NT2/D1 (cell line): Measurements from ENCODE around the gene ARL15.
"Not testable (repeated sequence)": the region's sequence is repeated elsewhere in the genome, so short reads cannot be mapped to it uniquely, and the experiment has no call there.

Source experiments
- DNase-seq: peaks from one replicate; pipeline ENCODE4 v3.0.0-alpha.2; 2011; ENCODE audit warnings: low read depth, low spot score
- H3K27me3 ChIP-seq: 2 replicates; pipeline ENCODE4 v1.6.0; 2011; ENCODE audit warnings: mild to moderate bottlenecking; ENCODE audit not compliant: insufficient read length, insufficient read depth
- H3K36me3 ChIP-seq: 2 replicates; pipeline ENCODE4 v1.6.1; 2011; ENCODE audit warnings: mild to moderate bottlenecking, low read length, mixed read lengths; ENCODE audit not compliant: insufficient read depth, insufficient read length
- H3K4me1 ChIP-seq: 2 replicates; pipeline ENCODE4 v1.5.1; 2011; ENCODE audit not compliant: insufficient read depth, insufficient read length
- H3K4me3 ChIP-seq: 2 replicates; pipeline ENCODE4 v1.5.1; 2011; ENCODE audit warnings: low read depth; ENCODE audit not compliant: insufficient read length
- H3K9ac ChIP-seq: 2 replicates; pipeline ENCODE4 v1.6.0; 2011; ENCODE audit warnings: low read depth; ENCODE audit not compliant: insufficient read length
- H3K9me3 ChIP-seq: 2 replicates; pipeline ENCODE4 v1.5.1; 2011; ENCODE audit warnings: mild to moderate bottlenecking, low read length; ENCODE audit not compliant: insufficient read depth
- SUZ12 ChIP-seq: IDR thresholded peaks from 2 replicates; pipeline ENCODE4 v1.6.1; 2011; ENCODE audit not compliant: insufficient read length, insufficient read depth; ENCODE audit errors: extremely low read depth
- YY1 ChIP-seq: IDR thresholded peaks from 2 replicates; pipeline ENCODE4 v1.6.1; 2011; ENCODE audit not compliant: insufficient read length, insufficient read depth
- ZNF274 ChIP-seq: IDR thresholded peaks from 2 replicates; pipeline ENCODE4 v1.6.1; 2011; ENCODE audit warnings: mild to moderate bottlenecking, low read depth, low read length

Gene ARL15

GRCh38 chr5:53874409-53874808 lies 436.0 kb downstream of the ARL15 start:
- no peak for DNase-seq

GRCh38 chr5:53873235-53873634 lies 437.1 kb downstream of the ARL15 start:
- Histone ChIP-seq H3K9me3 (peaks cover 13% of the 10 kb centered on the region; the same call in 1 of the 2 replicates), H3K27me3 (no peaks in the 10 kb centered on the region), H3K4me1 (no peaks in the 10 kb centered on the region), H3K36me3 (no peaks in the 10 kb centered on the region), H3K9ac (no peak overlapping the region), H3K4me3 (no peak overlapping the region)
- no peak for TF ChIP-seq YY1
- TF ChIP-seq SUZ12 = no peak
- no peak for TF ChIP-seq ZNF274
- DNase-seq = no peak

More at GRCh38 chr5:53874409-53874808, 436.0 kb downstream of the ARL15 start:
- peaks cover 13% of the 10 kb centered on the region; the same call in 1 of the 2 replicates for H3K9me3 ChIP-seq
- TF ChIP-seq SUZ12 (no peak), ZNF274 (no peak), YY1 (no peak)
- H3K27me3 ChIP-seq = no peaks in the 10 kb centered on the region
- no peak overlapping the region for H3K9ac ChIP-seq
- no peak overlapping the region for H3K4me3 ChIP-seq
- no peaks in the 10 kb centered on the region for H3K36me3 ChIP-seq
- H3K4me1 ChIP-seq = no peaks in the 10 kb centered on the region

- no peak overlapping the region for H3K4me3 ChIP-seq
- H3K36me3 ChIP-seq = no peaks in the 10 kb centered on the region
- no peak overlapping the region for H3K9ac ChIP-seq
- no peaks in the 10 kb centered on the region for H3K27me3 ChIP-seq
- H3K9me3 ChIP-seq = peaks cover 13% of the 10 kb centered on the region; the same call in 1 of the 2 replicates
- no peak for DNase-seq
- TF ChIP-seq ZNF274 (no peak), SUZ12 (no peak), YY1 (no peak)
- H3K4me1 ChIP-seq = no peaks in the 10 kb centered on the region
Observed at GRCh38 chr5:53871775-53872174, 438.6 kb downstream of the ARL15 start.

GRCh38 chr5:53871050-53871449 lies 439.3 kb downstream of the ARL15 start:
- no peak for DNase-seq
- Histone ChIP-seq H3K27me3 (no peaks in the 10 kb centered on the region), H3K9ac (no peak overlapping the region), H3K4me1 (no peaks in the 10 kb centered on the region), H3K9me3 (peaks cover 13% of the 10 kb centered on the region; the same call in 1 of the 2 replicates), H3K4me3 (no peak overlapping the region), H3K36me3 (no peaks in the 10 kb centered on the region)
- TF ChIP-seq ZNF274 = no peak
- TF ChIP-seq YY1 = no peak
- no peak for TF ChIP-seq SUZ12

GRCh38 chr5:53858700-53859456 lies 451.5 kb downstream of the ARL15 start:
- no peaks in the 10 kb centered on the region for H3K27me3 ChIP-seq
- no peak overlapping the region for H3K4me3 ChIP-seq
- no peak overlapping the region for H3K9ac ChIP-seq
- TF ChIP-seq YY1 (no peak), SUZ12 (no peak), ZNF274 (no peak)
- DNase-seq = no peak
- H3K4me1 ChIP-seq = no peaks in the 10 kb centered on the region
- peaks cover 17% of the 10 kb centered on the region for H3K9me3 ChIP-seq
- no peaks in the 10 kb centered on the region for H3K36me3 ChIP-seq

GRCh38 chr5:53856506-53856905 lies 453.9 kb downstream of the ARL15 start:
- no peaks in the 10 kb centered on the region for H3K4me1 ChIP-seq
- DNase-seq = no peak
- H3K9me3 ChIP-seq = peaks cover 20% of the 10 kb centered on the region
- no peak for TF ChIP-seq ZNF274
- no peak for TF ChIP-seq YY1
- no peak for TF ChIP-seq SUZ12
- H3K36me3 ChIP-seq = no peaks in the 10 kb centered on the region
- no peak overlapping the region for H3K4me3 ChIP-seq
- no peaks in the 10 kb centered on the region for H3K27me3 ChIP-seq
- no peak overlapping the region for H3K9ac ChIP-seq

GRCh38 chr5:53836851-53837430 lies 473.4 kb downstream of the ARL15 start:
- DNase-seq, H3K4me1 ChIP-seq, H3K27me3 ChIP-seq, H3K4me3 ChIP-seq, H3K9ac ChIP-seq, H3K36me3 ChIP-seq, H3K9me3 ChIP-seq: not testable (repeated sequence)
